ENCODE measurements around the gene DNHD1.
A peak's percentile ranks its signal among the peaks of the same experiment; 100 is the strongest.

DNHD1 gene

DNA sequence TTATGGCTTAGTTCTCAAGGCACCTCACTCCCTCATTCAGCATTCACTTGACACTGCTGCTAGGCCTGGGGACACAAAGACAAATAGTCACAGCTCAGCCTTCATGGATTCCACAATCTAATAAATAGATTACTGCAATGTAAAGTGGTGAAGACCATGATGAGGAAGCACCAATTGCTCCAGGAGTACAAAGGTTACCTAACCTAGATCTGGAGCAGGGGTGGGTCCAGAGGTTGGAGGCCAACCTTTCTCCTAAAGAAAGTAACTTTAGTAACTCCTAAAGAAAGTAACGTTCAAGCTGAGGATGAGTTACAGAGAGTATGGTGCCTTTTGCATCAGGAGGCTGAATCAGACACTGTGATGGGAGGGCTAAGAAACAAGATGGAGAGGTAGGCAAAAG is 27.5 kb upstream of the DNHD1 start:
- no peak overlapping the region for H3K27ac ChIP-seq (ENCODE audit: low read depth, low read length)
- no peaks in the 10 kb centered on the region for H3K9me3 ChIP-seq (ENCODE audit: control insufficient read depth, insufficient read depth, low read depth, low read length)
- H3K4me1 ChIP-seq (ENCODE audit: control insufficient read depth, insufficient read depth, low read length): peaks cover 21% of the 10 kb centered on the region
- no peak overlapping the region for H3K9ac ChIP-seq (ENCODE audit: low read length)
- peak overlapping the region; percentile 28; the same call in 1 of the 2 replicates for H3K4me3 ChIP-seq (ENCODE audit: low read depth, low read length)
- H3K27me3 ChIP-seq (ENCODE audit: control insufficient read depth, insufficient read depth, low read length): peaks cover 5% of the 10 kb centered on the region; the same call in 1 of the 2 replicates
- H3K36me3 ChIP-seq (ENCODE audit: control insufficient read depth, insufficient read depth, low read length): no peaks in the 10 kb centered on the region

DNA sequence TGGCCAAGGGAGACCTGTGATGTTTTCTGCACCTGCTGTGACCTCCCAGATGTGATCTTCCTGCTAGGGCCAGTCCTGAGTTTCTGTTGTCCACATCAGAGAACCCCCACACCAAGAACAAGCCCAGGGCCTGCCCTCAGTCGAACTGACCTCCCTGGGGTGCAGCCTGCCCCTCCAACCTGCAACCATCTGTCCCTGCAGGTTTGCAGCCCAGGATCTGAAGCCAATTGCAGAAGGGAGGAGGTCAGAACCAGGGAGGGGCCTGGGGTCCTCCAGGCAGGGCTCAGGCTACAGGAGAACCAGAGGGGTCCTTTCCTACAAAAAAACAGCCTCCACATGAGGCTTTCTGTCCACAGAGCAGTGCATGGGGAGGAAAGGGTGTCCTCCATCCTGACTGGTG is 24.1 kb upstream of the DNHD1 start:
- H3K36me3 ChIP-seq (ENCODE audit: control insufficient read depth, insufficient read depth, low read length): peaks cover 15% of the 10 kb centered on the region
- H3K4me1 ChIP-seq (ENCODE audit: control insufficient read depth, insufficient read depth, low read length): peaks cover 30% of the 10 kb centered on the region
- H3K9ac ChIP-seq (ENCODE audit: low read length): no peak overlapping the region
- no peaks in the 10 kb centered on the region for H3K9me3 ChIP-seq (ENCODE audit: control insufficient read depth, insufficient read depth, low read depth, low read length)
- no peak overlapping the region for H3K27ac ChIP-seq (ENCODE audit: low read depth, low read length)
- peak overlapping the region; percentile 93 for H3K4me3 ChIP-seq (ENCODE audit: low read depth, low read length)
- peaks cover 5% of the 10 kb centered on the region; the same call in 1 of the 2 replicates for H3K27me3 ChIP-seq (ENCODE audit: control insufficient read depth, insufficient read depth, low read length)

- H3K9me3 ChIP-seq (ENCODE audit: control insufficient read depth, insufficient read depth, low read depth, low read length): no peaks in the 10 kb centered on the region
- peaks cover 5% of the 10 kb centered on the region; the same call in 1 of the 2 replicates for H3K27me3 ChIP-seq (ENCODE audit: control insufficient read depth, insufficient read depth, low read length)
- peaks cover 23% of the 10 kb centered on the region for H3K36me3 ChIP-seq (ENCODE audit: control insufficient read depth, insufficient read depth, low read length)
- H3K9ac ChIP-seq (ENCODE audit: low read length): peak within 1 kb of the TSS; percentile 71
- H3K4me1 ChIP-seq (ENCODE audit: control insufficient read depth, insufficient read depth, low read length): peaks cover 27% of the 10 kb centered on the region
- H3K27ac ChIP-seq (ENCODE audit: low read depth, low read length): peak within 1 kb of the TSS; percentile 68; the same call in 1 of the 2 replicates
- peak within 1 kb of the TSS; percentile 93 for H3K4me3 ChIP-seq (ENCODE audit: low read depth, low read length)
These were observed 23.3 kb upstream of the DNHD1 start, which contains the start of gene TRIM3 for GRCh38 chr11:6473451-6474412. TSS of gene TRIM3 (minus strand) at chr11:6473941. CDS start at chr11:6465695, 8,246 bp downstream.

DNA sequence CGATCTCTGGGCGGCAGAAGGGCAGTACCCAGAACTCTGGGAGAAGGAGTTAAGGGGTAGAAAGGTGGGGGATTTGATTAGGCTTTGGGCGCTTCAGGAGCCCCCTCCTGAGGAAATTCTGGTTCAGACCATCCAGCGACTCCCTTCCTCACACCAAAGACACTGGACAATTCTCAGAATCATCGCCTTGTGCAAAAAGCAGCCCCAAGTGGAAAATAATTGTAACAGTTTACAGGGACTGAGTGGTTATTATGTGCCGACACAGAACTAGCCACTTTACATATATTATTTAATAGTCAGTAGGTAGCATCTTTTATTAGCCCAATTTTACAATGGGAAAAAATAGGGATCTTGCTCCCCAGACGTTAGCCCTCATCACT is 22.7 kb upstream of the DNHD1 start:
- peaks cover 30% of the 10 kb centered on the region for H3K36me3 ChIP-seq (ENCODE audit: control insufficient read depth, insufficient read depth, low read length)
- H3K27ac ChIP-seq (ENCODE audit: low read depth, low read length): peak overlapping the region; percentile 68; the same call in 1 of the 2 replicates
- peak overlapping the region; percentile 66 for H3K9ac ChIP-seq (ENCODE audit: low read length)
- H3K9me3 ChIP-seq (ENCODE audit: control insufficient read depth, insufficient read depth, low read depth, low read length): no peaks in the 10 kb centered on the region
- peaks cover 22% of the 10 kb centered on the region for H3K4me1 ChIP-seq (ENCODE audit: control insufficient read depth, insufficient read depth, low read length)
- H3K27me3 ChIP-seq (ENCODE audit: control insufficient read depth, insufficient read depth, low read length): peaks cover 5% of the 10 kb centered on the region; the same call in 1 of the 2 replicates
- H3K4me3 ChIP-seq (ENCODE audit: low read depth, low read length): peak overlapping the region; percentile 78

GRCh38 chr11:6474806-6475500 is 22.1 kb upstream of the DNHD1 start:
- H3K9ac ChIP-seq (ENCODE audit: low read length): no peak overlapping the region
- H3K4me3 ChIP-seq (ENCODE audit: low read depth, low read length): peak overlapping the region; percentile 78
- H3K36me3 ChIP-seq (ENCODE audit: control insufficient read depth, insufficient read depth, low read length): peaks cover 33% of the 10 kb centered on the region
- H3K4me1 ChIP-seq (ENCODE audit: control insufficient read depth, insufficient read depth, low read length): peaks cover 19% of the 10 kb centered on the region
- H3K9me3 ChIP-seq (ENCODE audit: control insufficient read depth, insufficient read depth, low read depth, low read length): no peaks in the 10 kb centered on the region
- no peak overlapping the region for H3K27ac ChIP-seq (ENCODE audit: low read depth, low read length)
- peaks cover 5% of the 10 kb centered on the region; the same call in 1 of the 2 replicates for H3K27me3 ChIP-seq (ENCODE audit: control insufficient read depth, insufficient read depth, low read length)

DNA sequence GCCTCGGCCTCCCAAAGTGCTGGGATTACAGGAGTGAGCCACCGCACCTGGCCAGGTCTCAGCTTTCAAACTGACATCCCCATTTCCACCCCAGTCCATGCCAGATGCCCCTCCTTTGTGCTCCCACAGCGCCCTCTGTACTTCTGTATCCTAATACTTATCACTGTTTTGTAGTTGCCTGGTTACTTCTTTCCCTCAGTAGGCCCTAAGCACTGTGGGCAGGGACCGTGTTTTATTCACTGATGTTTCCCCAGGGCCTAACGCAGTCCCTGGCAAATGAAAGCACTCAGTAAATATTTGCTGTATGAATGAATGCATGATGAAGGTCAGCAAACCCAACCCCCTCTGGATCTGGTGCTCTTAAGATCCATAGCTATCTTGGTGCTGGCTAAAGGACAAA is 21.1 kb upstream of the DNHD1 start:
- Histone ChIP-seq H3K36me3 (ENCODE audit: control insufficient read depth, insufficient read depth, low read length) (peaks cover 33% of the 10 kb centered on the region), H3K9ac (ENCODE audit: low read length) (no peak overlapping the region), H3K27ac (ENCODE audit: low read depth, low read length) (no peak overlapping the region), H3K27me3 (ENCODE audit: control insufficient read depth, insufficient read depth, low read length) (peaks cover 5% of the 10 kb centered on the region; the same call in 1 of the 2 replicates), H3K4me1 (ENCODE audit: control insufficient read depth, insufficient read depth, low read length) (peaks cover 26% of the 10 kb centered on the region), H3K9me3 (ENCODE audit: control insufficient read depth, insufficient read depth, low read depth, low read length) (no peaks in the 10 kb centered on the region), H3K4me3 (ENCODE audit: low read depth, low read length) (no peak overlapping the region)

DNA sequence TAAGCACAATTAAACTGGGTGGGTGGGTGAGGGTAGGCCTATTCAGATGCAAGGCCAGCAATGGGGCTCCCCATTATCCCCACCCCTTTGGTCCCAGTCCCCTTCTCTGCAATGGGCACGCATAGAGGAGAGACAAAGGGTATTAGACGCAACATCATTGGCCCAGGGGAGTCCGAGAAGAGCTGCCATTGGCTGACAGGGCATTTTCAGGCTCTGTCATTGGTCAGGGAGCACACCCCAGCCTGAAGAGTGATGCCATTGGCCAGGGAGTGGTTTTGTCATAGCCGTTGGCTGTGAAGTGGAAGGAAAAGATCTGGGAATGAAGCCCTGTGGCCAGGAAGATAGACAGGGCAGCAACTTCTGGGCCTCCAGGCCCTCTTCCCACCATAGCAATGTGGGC is 20.5 kb upstream of the DNHD1 start:
- Histone ChIP-seq H3K9ac (ENCODE audit: low read length) (no peak overlapping the region), H3K4me3 (ENCODE audit: low read depth, low read length) (no peak overlapping the region), H3K4me1 (ENCODE audit: control insufficient read depth, insufficient read depth, low read length) (peaks cover 26% of the 10 kb centered on the region), H3K27ac (ENCODE audit: low read depth, low read length) (no peak overlapping the region), H3K36me3 (ENCODE audit: control insufficient read depth, insufficient read depth, low read length) (peaks cover 34% of the 10 kb centered on the region), H3K27me3 (ENCODE audit: control insufficient read depth, insufficient read depth, low read length) (peaks cover 5% of the 10 kb centered on the region; the same call in 1 of the 2 replicates), H3K9me3 (ENCODE audit: control insufficient read depth, insufficient read depth, low read depth, low read length) (no peaks in the 10 kb centered on the region)

DNA sequence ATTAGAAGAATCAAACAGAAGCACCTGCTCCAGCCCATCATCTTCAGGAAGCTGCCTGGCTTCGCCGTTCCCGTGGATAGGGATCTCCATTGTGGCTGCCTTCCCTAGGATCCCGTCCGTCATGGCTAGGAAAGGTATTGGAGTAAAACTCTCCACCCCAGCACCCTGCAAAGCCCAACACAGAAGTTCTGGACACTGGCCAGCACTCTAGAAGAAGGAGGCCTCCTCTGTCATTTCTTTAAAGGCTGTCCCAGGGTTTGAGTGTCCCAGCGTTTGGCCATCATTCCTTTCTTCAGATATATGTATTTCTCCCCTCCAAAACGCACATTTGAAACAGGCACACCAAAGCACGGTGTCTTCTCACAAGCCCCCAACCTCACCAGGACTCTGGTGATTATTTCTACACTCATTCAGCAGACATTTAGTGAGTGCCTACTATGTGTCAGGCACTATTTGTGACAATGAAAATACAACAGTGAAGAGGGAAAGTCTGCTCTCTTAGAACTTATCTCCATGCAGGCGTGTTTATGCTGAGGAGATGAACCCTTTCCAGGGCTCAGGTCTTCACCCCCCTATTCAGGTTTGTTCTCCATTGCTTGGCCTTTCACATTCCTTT is 16.7 kb upstream of the DNHD1 start:
- H3K9me3 ChIP-seq (ENCODE audit: control insufficient read depth, insufficient read depth, low read depth, low read length): no peaks in the 10 kb centered on the region
- peaks cover 15% of the 10 kb centered on the region for H3K4me1 ChIP-seq (ENCODE audit: control insufficient read depth, insufficient read depth, low read length)
- peak overlapping the region; percentile 92 for H3K9ac ChIP-seq (ENCODE audit: low read length)
- peaks cover 69% of the 10 kb centered on the region for H3K36me3 ChIP-seq (ENCODE audit: control insufficient read depth, insufficient read depth, low read length)
- peak overlapping the region; percentile 97 for H3K4me3 ChIP-seq (ENCODE audit: low read depth, low read length)
- peak overlapping the region; percentile 86 for H3K27ac ChIP-seq (ENCODE audit: low read depth, low read length)
- H3K27me3 ChIP-seq (ENCODE audit: control insufficient read depth, insufficient read depth, low read length): no peaks in the 10 kb centered on the region

DNA sequence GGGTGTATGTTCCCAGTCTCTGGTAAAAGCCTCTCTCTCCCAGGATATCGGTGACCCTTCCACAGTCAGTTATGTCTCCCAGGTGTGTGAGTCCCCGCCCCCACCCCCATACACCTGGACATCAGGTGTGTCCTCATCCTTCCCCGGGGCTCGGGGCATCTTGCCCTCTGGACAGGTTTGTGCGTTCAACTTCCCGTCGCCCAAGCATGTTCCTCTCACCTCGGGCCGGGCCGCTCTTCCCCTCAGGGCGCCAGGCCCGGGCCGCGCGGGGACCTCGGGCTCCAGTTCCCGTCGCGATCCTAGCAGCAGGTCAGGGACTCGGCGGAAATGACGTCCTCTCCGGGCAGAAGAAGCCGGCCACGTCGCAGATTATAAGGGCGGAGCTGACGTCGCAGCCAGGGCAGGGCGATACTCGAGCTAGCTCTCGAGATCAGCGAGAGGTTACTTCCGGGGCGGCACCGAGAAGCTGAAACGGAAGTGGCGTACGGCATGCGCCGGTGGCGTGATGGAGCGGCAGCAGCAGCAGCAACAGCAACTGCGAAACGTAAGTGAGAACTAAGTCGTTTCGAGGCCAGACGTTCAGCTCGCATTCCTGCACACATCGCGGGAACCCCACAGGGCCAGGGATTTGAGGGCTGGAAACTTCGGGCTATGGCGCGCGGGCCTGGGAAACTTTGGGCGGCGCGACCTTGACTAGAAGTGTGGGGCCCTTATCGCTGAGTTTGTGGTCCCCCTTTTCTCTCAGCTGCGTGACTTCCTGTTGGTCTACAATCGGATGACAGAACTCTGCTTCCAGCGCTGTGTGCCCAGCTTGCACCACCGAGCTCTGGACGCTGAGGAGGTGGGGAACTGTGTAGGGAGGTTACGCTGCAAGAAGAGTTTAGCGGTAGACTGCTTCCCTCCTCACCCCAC is 15.8 kb upstream of the DNHD1 start, which contains the start of the genes ARFIP2 and TIMM10B:
Gene ARFIP2 (minus strand): TSS at position 320 of the 912 bp plus-strand sequence. CDS start 910 bp downstream, outside the sequence.
Gene TIMM10B (plus strand): TSS at position 490 of the 912 bp plus-strand sequence. CDS start 16 bp downstream, at position 506.
- H3K27ac ChIP-seq (ENCODE audit: low read depth, low read length): peak within 1 kb of the TSS; percentile 86
- peaks cover 77% of the 10 kb centered on the region for H3K36me3 ChIP-seq (ENCODE audit: control insufficient read depth, insufficient read depth, low read length)
- H3K9me3 ChIP-seq (ENCODE audit: control insufficient read depth, insufficient read depth, low read depth, low read length): no peaks in the 10 kb centered on the region
- H3K9ac ChIP-seq (ENCODE audit: low read length): peak within 1 kb of the TSS; percentile 92
- H3K27me3 ChIP-seq (ENCODE audit: control insufficient read depth, insufficient read depth, low read length): no peaks in the 10 kb centered on the region
- H3K4me3 ChIP-seq (ENCODE audit: low read depth, low read length): peak within 1 kb of the TSS; percentile 97
- peaks cover 14% of the 10 kb centered on the region for H3K4me1 ChIP-seq (ENCODE audit: control insufficient read depth, insufficient read depth, low read length)

DNA sequence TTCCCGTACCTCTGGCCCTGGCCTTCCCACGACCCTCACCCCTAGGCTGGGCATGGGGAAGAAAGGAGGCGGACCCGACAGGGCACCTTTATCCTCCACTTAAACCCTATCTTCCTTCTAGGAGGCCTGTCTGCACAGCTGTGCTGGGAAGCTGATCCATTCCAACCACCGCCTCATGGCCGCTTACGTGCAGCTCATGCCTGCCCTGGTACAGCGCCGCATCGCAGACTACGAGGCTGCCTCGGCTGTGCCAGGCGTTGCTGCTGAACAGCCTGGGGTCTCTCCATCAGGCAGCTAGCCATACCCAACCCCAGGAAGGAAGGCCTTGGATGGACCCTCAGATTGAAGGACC is 15.2 kb upstream of the DNHD1 start:
- Histone ChIP-seq H3K9ac (ENCODE audit: low read length) (peak overlapping the region; percentile 92), H3K27me3 (ENCODE audit: control insufficient read depth, insufficient read depth, low read length) (no peaks in the 10 kb centered on the region), H3K4me1 (ENCODE audit: control insufficient read depth, insufficient read depth, low read length) (peaks cover 14% of the 10 kb centered on the region), H3K36me3 (ENCODE audit: control insufficient read depth, insufficient read depth, low read length) (peaks cover 79% of the 10 kb centered on the region), H3K4me3 (ENCODE audit: low read depth, low read length) (peak overlapping the region; percentile 97), H3K27ac (ENCODE audit: low read depth, low read length) (peak overlapping the region; percentile 86), H3K9me3 (ENCODE audit: control insufficient read depth, insufficient read depth, low read depth, low read length) (no peaks in the 10 kb centered on the region)
